ENCODE results near the gene PARD6B.

The PARD6B gene

GRCh38 chr20:50789968-50790650, 58.7 kb downstream of the PARD6B start (continued):
- TF ChIP-seq TCF4 (CRISPR knock-in tag; IDR thresholded peaks at IDR 0.05; ENCODE audit: borderline replicate concordance) = no peak
- TF ChIP-seq RARB (CRISPR knock-in tag; IDR thresholded peaks at IDR 0.05) = no peak
- TF ChIP-seq GLIS3 (CRISPR knock-in tag; IDR thresholded peaks at IDR 0.05) = no peak
- TF ChIP-seq ZNF70 (CRISPR knock-in tag; IDR thresholded peaks at IDR 0.05) = no peak
- TF ChIP-seq TOX (CRISPR knock-in tag; IDR thresholded peaks at IDR 0.05; ENCODE audit: borderline replicate concordance) = no peak
- no peak for TF ChIP-seq ZFP30 (CRISPR knock-in tag; IDR thresholded peaks at IDR 0.05)
- no peak for TF ChIP-seq ZNF565 (CRISPR knock-in tag; conservative IDR thresholded peaks at IDR 0.05; ENCODE audit: low read depth)

DNA sequence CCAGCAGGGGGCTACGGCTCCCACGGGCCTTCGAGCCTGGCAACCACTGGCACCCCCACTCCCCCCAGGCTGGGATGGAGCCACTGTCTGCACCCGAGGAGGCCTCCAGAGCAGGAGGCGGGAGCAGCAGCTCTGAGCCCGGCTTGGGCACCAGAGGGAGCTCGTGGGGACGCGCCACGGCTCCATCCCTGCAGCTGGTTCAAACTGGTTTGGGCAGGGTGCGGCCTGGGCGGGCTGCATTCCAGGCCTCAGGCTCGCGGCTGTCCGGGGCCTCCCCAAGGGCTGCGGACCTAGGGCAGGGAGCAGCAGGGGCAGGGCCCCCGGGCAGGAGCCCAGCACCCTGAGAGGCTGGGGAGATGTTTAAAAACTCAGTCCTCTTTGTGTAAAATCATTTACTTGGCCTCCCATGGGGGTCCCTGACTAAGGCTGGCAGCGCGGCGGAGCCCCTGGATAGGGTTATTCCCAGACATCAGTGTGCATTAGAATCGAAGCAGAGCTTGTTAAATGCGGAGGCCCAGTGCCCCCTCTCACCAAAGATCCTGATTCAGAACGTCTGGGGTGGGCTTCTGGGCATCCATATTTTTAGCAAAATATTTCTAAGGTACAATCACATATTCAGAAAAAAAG, 59.4 kb downstream of the PARD6B start:
- ATAC-seq = peak; percentile 86
- TF ChIP-seq, protein P1, sequence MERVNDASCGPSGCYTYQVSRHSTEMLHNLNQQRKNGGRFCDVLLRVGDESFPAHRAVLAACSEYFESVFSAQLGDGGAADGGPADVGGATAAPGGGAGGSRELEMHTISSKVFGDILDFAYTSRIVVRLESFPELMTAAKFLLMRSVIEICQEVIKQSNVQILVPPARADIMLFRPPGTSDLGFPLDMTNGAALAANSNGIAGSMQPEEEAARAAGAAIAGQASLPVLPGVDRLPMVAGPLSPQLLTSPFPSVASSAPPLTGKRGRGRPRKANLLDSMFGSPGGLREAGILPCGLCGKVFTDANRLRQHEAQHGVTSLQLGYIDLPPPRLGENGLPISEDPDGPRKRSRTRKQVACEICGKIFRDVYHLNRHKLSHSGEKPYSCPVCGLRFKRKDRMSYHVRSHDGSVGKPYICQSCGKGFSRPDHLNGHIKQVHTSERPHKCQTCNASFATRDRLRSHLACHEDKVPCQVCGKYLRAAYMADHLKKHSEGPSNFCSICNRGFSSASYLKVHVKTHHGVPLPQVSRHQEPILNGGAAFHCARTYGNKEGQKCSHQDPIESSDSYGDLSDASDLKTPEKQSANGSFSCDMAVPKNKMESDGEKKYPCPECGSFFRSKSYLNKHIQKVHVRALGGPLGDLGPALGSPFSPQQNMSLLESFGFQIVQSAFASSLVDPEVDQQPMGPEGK (CRISPR knock-in tag; IDR thresholded peaks at IDR 0.05; ENCODE audit: borderline replicate concordance) = peak; percentile 31; the same call in 1 of the 2 replicates
- peak; percentile 86 for TF ChIP-seq ZFP3 (CRISPR knock-in tag; IDR thresholded peaks at IDR 0.05)
- TF ChIP-seq ISL1 (CRISPR knock-in tag; IDR thresholded peaks at IDR 0.05) = no peak
- 0 out of 2 replicates have a peak, but pooled peaks have one; percentile 17 for TF ChIP-seq ZNF8 (CRISPR knock-in tag; IDR thresholded peaks at IDR 0.05)
- 0 out of 2 replicates have a peak, but pooled peaks have one; percentile 45 for TF ChIP-seq ZNF565 (CRISPR knock-in tag; conservative IDR thresholded peaks at IDR 0.05; ENCODE audit: low read depth)
- TF ChIP-seq ARNTL (CRISPR knock-in tag; IDR thresholded peaks at IDR 0.05; ENCODE audit: borderline replicate concordance, low read depth) = no peak
- TF ChIP-seq GLIS3 (CRISPR knock-in tag; IDR thresholded peaks at IDR 0.05) = peak; percentile 82; the same call in 1 of the 2 replicates
- TF ChIP-seq ZC3H10 (CRISPR knock-in tag; IDR thresholded peaks at IDR 0.05) = no peak
- TF ChIP-seq ZNF70 (CRISPR knock-in tag; IDR thresholded peaks at IDR 0.05) = 0 out of 2 replicates have a peak, but pooled peaks have one; percentile 48
- peak; percentile 26; the same call in 1 of the 2 replicates for TF ChIP-seq PPARA (CRISPR knock-in tag; IDR thresholded peaks at IDR 0.05; ENCODE audit: borderline replicate concordance)
- TF ChIP-seq CSDC2 (CRISPR knock-in tag; IDR thresholded peaks at IDR 0.05) = peak; percentile 39; the same call in 1 of the 2 replicates
- TF ChIP-seq, protein P2, sequence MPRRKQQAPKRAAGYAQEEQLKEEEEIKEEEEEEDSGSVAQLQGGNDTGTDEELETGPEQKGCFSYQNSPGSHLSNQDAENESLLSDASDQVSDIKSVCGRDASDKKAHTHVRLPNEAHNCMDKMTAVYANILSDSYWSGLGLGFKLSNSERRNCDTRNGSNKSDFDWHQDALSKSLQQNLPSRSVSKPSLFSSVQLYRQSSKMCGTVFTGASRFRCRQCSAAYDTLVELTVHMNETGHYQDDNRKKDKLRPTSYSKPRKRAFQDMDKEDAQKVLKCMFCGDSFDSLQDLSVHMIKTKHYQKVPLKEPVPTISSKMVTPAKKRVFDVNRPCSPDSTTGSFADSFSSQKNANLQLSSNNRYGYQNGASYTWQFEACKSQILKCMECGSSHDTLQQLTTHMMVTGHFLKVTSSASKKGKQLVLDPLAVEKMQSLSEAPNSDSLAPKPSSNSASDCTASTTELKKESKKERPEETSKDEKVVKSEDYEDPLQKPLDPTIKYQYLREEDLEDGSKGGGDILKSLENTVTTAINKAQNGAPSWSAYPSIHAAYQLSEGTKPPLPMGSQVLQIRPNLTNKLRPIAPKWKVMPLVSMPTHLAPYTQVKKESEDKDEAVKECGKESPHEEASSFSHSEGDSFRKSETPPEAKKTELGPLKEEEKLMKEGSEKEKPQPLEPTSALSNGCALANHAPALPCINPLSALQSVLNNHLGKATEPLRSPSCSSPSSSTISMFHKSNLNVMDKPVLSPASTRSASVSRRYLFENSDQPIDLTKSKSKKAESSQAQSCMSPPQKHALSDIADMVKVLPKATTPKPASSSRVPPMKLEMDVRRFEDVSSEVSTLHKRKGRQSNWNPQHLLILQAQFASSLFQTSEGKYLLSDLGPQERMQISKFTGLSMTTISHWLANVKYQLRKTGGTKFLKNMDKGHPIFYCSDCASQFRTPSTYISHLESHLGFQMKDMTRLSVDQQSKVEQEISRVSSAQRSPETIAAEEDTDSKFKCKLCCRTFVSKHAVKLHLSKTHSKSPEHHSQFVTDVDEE (CRISPR knock-in tag; IDR thresholded peaks at IDR 0.05) = peak; percentile 79
- 0 out of 2 replicates have a peak, but pooled peaks have one; percentile 45 for TF ChIP-seq BACH2 (CRISPR knock-in tag; IDR thresholded peaks at IDR 0.05; ENCODE audit: borderline replicate concordance)
- TF ChIP-seq ZFP30 (CRISPR knock-in tag; IDR thresholded peaks at IDR 0.05) = 0 out of 2 replicates have a peak, but pooled peaks have one; percentile 4
- TF ChIP-seq TOX (CRISPR knock-in tag; IDR thresholded peaks at IDR 0.05; ENCODE audit: borderline replicate concordance) = no peak
- peak; percentile 43; the same call in 1 of the 2 replicates for TF ChIP-seq SNAI2 (CRISPR knock-in tag; IDR thresholded peaks at IDR 0.05)
- TF ChIP-seq OSR1 (CRISPR knock-in tag; IDR thresholded peaks at IDR 0.05) = no peak

- no peak for ATAC-seq
- TF ChIP-seq BACH2 (CRISPR knock-in tag; IDR thresholded peaks at IDR 0.05; ENCODE audit: borderline replicate concordance) = no peak
- TF ChIP-seq POU6F1 (CRISPR knock-in tag; IDR thresholded peaks at IDR 0.05; ENCODE audit: borderline replicate concordance, low read depth) = no peak
- TF ChIP-seq, protein P2 (CRISPR knock-in tag; IDR thresholded peaks at IDR 0.05) = no peak
- TF ChIP-seq OSR1 (CRISPR knock-in tag; IDR thresholded peaks at IDR 0.05) = no peak
- no peak for TF ChIP-seq ZC3H10 (CRISPR knock-in tag; IDR thresholded peaks at IDR 0.05)
- TF ChIP-seq RARB (CRISPR knock-in tag; IDR thresholded peaks at IDR 0.05) = no peak
- TF ChIP-seq TCF4 (CRISPR knock-in tag; IDR thresholded peaks at IDR 0.05; ENCODE audit: borderline replicate concordance) = no peak
- no peak for TF ChIP-seq ARNTL (CRISPR knock-in tag; IDR thresholded peaks at IDR 0.05; ENCODE audit: borderline replicate concordance, low read depth)
- no peak for TF ChIP-seq ZFP3 (CRISPR knock-in tag; IDR thresholded peaks at IDR 0.05)
- TF ChIP-seq ISL1 (CRISPR knock-in tag; IDR thresholded peaks at IDR 0.05) = no peak
- no peak for TF ChIP-seq ZNF565 (CRISPR knock-in tag; conservative IDR thresholded peaks at IDR 0.05; ENCODE audit: low read depth)
- TF ChIP-seq ZNF70 (CRISPR knock-in tag; IDR thresholded peaks at IDR 0.05) = no peak
- TF ChIP-seq PPARA (CRISPR knock-in tag; IDR thresholded peaks at IDR 0.05; ENCODE audit: borderline replicate concordance) = no peak
- TF ChIP-seq, protein P3, sequence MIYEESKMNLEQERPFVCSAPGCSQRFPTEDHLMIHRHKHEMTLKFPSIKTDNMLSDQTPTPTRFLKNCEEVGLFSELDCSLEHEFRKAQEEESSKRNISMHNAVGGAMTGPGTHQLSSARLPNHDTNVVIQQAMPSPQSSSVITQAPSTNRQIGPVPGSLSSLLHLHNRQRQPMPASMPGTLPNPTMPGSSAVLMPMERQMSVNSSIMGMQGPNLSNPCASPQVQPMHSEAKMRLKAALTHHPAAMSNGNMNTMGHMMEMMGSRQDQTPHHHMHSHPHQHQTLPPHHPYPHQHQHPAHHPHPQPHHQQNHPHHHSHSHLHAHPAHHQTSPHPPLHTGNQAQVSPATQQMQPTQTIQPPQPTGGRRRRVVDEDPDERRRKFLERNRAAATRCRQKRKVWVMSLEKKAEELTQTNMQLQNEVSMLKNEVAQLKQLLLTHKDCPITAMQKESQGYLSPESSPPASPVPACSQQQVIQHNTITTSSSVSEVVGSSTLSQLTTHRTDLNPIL (CRISPR knock-in tag; IDR thresholded peaks at IDR 0.05; ENCODE audit: low read depth) = no peak
- no peak for TF ChIP-seq TOX (CRISPR knock-in tag; IDR thresholded peaks at IDR 0.05; ENCODE audit: borderline replicate concordance)
Observed at GRCh38 chr20:50792708-50793574, 61.6 kb downstream of the PARD6B start.
